ENCODE results near the gene WNT4.

DNA sequence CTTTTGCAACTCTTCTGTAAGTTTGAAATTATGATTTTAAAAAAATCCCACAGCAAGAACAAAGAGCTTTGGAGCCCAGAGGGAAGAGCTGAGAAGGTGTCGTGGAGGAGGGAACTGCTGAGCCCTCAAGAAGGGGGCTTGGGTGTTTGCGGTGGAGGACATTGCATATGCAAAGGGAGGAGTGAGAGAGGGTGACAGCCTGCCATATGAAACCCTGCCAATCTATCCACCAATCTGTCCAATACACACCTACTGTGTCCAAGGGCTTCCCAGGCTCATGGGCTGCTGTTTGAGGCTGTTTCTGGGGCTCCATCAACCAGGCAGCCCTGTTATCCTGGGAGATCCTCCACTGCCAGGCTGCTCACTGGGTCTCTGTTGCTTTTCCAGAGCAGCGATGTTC, 15.2 kb downstream of the WNT4 start:
- TF ChIP-seq POLR2A (IDR thresholded peaks at IDR 0.05): no peak
- TF ChIP-seq, protein P1, sequence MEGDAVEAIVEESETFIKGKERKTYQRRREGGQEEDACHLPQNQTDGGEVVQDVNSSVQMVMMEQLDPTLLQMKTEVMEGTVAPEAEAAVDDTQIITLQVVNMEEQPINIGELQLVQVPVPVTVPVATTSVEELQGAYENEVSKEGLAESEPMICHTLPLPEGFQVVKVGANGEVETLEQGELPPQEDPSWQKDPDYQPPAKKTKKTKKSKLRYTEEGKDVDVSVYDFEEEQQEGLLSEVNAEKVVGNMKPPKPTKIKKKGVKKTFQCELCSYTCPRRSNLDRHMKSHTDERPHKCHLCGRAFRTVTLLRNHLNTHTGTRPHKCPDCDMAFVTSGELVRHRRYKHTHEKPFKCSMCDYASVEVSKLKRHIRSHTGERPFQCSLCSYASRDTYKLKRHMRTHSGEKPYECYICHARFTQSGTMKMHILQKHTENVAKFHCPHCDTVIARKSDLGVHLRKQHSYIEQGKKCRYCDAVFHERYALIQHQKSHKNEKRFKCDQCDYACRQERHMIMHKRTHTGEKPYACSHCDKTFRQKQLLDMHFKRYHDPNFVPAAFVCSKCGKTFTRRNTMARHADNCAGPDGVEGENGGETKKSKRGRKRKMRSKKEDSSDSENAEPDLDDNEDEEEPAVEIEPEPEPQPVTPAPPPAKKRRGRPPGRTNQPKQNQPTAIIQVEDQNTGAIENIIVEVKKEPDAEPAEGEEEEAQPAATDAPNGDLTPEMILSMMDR (IDR thresholded peaks at IDR 0.05): no peak

All from Peyer's patch (tissue), 4 donors.